HepG2 (cell line): ENCODE measurements around the gene PEAK3. TPM values are rescaled to one million over a fixed set of nuclear protein-coding genes. Genes with fewer than 3 reads are reported as not detected.

Experiments
- ARNT2 ChIP-seq: sonication (generic); formaldehyde crosslinking; IDR thresholded peaks from 2 replicates; pipeline ENCODE4 v1.8.0; 2022; ENCODE audit warnings: mild to moderate bottlenecking, low read depth, missing genetic modification reagents, moderate library complexity
- DDIT3 ChIP-seq: sonication (generic); formaldehyde crosslinking; IDR thresholded peaks from 2 replicates; pipeline ENCODE4 v1.4.0; 2020; ENCODE audit warnings: mild to moderate bottlenecking, missing genetic modification reagents
- HDAC1 ChIP-seq: sonication (generic); formaldehyde crosslinking; IDR thresholded peaks from 2 replicates; pipeline ENCODE4 v1.5.1; 2020; ENCODE audit warnings: mild to moderate bottlenecking, missing genetic modification reagents
- NFATC3 ChIP-seq: sonication (generic); formaldehyde crosslinking; IDR thresholded peaks from 2 replicates; pipeline ENCODE4 v1.5.1; 2020; ENCODE audit warnings: mild to moderate bottlenecking, missing genetic modification reagents
- POLR2G ChIP-seq: fragments of 200-400 bp; formaldehyde crosslinking; IDR thresholded peaks from 2 replicates; pipeline ENCODE4 v1.6.1; 2018; ENCODE audit warnings: mild to moderate bottlenecking, low read depth, low read length, moderate library complexity
- RFXAP ChIP-seq: sonication (generic); formaldehyde crosslinking; IDR thresholded peaks from 2 replicates; pipeline ENCODE4 v1.4.0; 2020; ENCODE audit warnings: missing genetic modification reagents, borderline replicate concordance
- TFAP4 ChIP-seq: sonication (generic); IDR thresholded peaks from 2 replicates; pipeline ENCODE4 v1.6.1; 2016; ENCODE audit warnings: low read depth, borderline replicate concordance
- ZFX ChIP-seq: sonication (generic); formaldehyde crosslinking; IDR thresholded peaks from 2 replicates; pipeline ENCODE4 v1.4.0; 2020; ENCODE audit warnings: mild to moderate bottlenecking, low read depth, missing genetic modification reagents, moderate library complexity
- ZNF142 ChIP-seq: sonication (generic); formaldehyde crosslinking; IDR thresholded peaks from 2 replicates; pipeline ENCODE4 v1.4.0; 2020; ENCODE audit warnings: missing genetic modification reagents
- ZNF264 ChIP-seq: sonication (generic); formaldehyde crosslinking; IDR thresholded peaks from 2 replicates; pipeline ENCODE4 v1.4.0; 2020; ENCODE audit warnings: missing genetic modification reagents
- ZNF687 ChIP-seq: sonication (generic); formaldehyde crosslinking; IDR thresholded peaks from 2 replicates; pipeline ENCODE4 v1.5.1; 2020; ENCODE audit warnings: mild to moderate bottlenecking, missing genetic modification reagents, moderate library complexity
- ZNF720 ChIP-seq: sonication (generic); formaldehyde crosslinking; IDR thresholded peaks from 2 replicates; pipeline ENCODE4 v1.4.0; 2020; ENCODE audit warnings: missing genetic modification reagents
- ZNF746 ChIP-seq: sonication (generic); formaldehyde crosslinking; IDR thresholded peaks from 2 replicates; pipeline ENCODE4 v1.8.0; 2022; ENCODE audit warnings: mild to moderate bottlenecking, missing genetic modification reagents
- ZZZ3 ChIP-seq: sonication (generic); formaldehyde crosslinking; IDR thresholded peaks from 2 replicates; pipeline ENCODE4 v1.4.0; 2020; ENCODE audit warnings: missing genetic modification reagents, mild to moderate bottlenecking, borderline replicate concordance
- polyA plus RNA-seq, 8 experiments: library from polyadenylated mRNA; depleted of rRNA in 3 of 8; stranded (reverse) in 7 of 8; unstranded in 1 of 8; fragments of >200 nt; fragmentation: Illumina TruSeq in 4 of 8; extraction: Trizol in 4 of 8; gene quantifications; 2 replicates each; pipeline versions ENCODE4 v1.2.1 to v1.2.3, GENCODE V29; 2011 to 2016; ENCODE audit warnings: low read depth in 4 of 8, missing spikeins in 1 of 8, mixed read lengths in 1 of 8; ENCODE audit not compliant: insufficient read depth in 1 of 8
- total RNA-seq, 5 experiments: library from RNA; depleted of rRNA; stranded (reverse); fragments of >200 nt; fragmentation: Illumina TruSeq; extraction: Trizol; gene quantifications; 2 replicates each; pipeline ENCODE4 v1.2.3, GENCODE V29; 2016; ENCODE audit warnings: low read depth in 1 of 5
- TF ChIP-seq, protein P1 (sequence below): sonication (generic); formaldehyde crosslinking; IDR thresholded peaks from 2 replicates; pipeline ENCODE4 v1.5.1; 2020; ENCODE audit warnings: mild to moderate bottlenecking, moderate library complexity, missing genetic modification reagents

PEAK3 gene
- total and polyA plus RNA-seq, 2 of the 13 experiments (the other 11 are each of a cell fraction or from before 2014, with no cell fraction given): not detected

- peak; percentile 81; the same call in 1 of the 2 replicates for TF ChIP-seq ZNF142 (CRISPR knock-in tag)
- TF ChIP-seq ZZZ3 (CRISPR knock-in tag): no peak
- TF ChIP-seq, protein P1, sequence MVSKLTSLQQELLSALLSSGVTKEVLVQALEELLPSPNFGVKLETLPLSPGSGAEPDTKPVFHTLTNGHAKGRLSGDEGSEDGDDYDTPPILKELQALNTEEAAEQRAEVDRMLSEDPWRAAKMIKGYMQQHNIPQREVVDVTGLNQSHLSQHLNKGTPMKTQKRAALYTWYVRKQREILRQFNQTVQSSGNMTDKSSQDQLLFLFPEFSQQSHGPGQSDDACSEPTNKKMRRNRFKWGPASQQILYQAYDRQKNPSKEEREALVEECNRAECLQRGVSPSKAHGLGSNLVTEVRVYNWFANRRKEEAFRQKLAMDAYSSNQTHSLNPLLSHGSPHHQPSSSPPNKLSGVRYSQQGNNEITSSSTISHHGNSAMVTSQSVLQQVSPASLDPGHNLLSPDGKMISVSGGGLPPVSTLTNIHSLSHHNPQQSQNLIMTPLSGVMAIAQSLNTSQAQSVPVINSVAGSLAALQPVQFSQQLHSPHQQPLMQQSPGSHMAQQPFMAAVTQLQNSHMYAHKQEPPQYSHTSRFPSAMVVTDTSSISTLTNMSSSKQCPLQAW: peak; percentile 37; the same call in 1 of the 2 replicates
- no peak for TF ChIP-seq ZNF720 (CRISPR knock-in tag)
- TF ChIP-seq POLR2G: no peak
- peak; percentile 52; the same call in 1 of the 2 replicates for TF ChIP-seq ZFX
- TF ChIP-seq RFXAP (CRISPR knock-in tag): no peak
- peak; percentile 32; the same call in 1 of the 2 replicates for TF ChIP-seq HDAC1
- peak; percentile 66 for TF ChIP-seq ZNF687 (CRISPR knock-in tag)
- TF ChIP-seq ARNT2 (CRISPR knock-in tag): no peak
- no peak for TF ChIP-seq DDIT3
- TF ChIP-seq ZNF746 (CRISPR knock-in tag): no peak
- TF ChIP-seq NFATC3 (CRISPR knock-in tag): no peak
- peak; percentile 53; the same call in 1 of the 2 replicates for TF ChIP-seq TFAP4
- TF ChIP-seq ZNF264 (CRISPR knock-in tag): no peak
These were observed at the start of gene PEAK3 (continued) for GRCh38 chr19:2282062-2282861.
